Measurements from ENCODE around the gene ARL14EP.
A peak's percentile ranks its signal among the peaks of the same experiment; 100 is the strongest.

ARL14EP gene
- total RNA-seq = 5.0 to 31.2 (median 14.9) reads per million in 17 experiments

DNA sequence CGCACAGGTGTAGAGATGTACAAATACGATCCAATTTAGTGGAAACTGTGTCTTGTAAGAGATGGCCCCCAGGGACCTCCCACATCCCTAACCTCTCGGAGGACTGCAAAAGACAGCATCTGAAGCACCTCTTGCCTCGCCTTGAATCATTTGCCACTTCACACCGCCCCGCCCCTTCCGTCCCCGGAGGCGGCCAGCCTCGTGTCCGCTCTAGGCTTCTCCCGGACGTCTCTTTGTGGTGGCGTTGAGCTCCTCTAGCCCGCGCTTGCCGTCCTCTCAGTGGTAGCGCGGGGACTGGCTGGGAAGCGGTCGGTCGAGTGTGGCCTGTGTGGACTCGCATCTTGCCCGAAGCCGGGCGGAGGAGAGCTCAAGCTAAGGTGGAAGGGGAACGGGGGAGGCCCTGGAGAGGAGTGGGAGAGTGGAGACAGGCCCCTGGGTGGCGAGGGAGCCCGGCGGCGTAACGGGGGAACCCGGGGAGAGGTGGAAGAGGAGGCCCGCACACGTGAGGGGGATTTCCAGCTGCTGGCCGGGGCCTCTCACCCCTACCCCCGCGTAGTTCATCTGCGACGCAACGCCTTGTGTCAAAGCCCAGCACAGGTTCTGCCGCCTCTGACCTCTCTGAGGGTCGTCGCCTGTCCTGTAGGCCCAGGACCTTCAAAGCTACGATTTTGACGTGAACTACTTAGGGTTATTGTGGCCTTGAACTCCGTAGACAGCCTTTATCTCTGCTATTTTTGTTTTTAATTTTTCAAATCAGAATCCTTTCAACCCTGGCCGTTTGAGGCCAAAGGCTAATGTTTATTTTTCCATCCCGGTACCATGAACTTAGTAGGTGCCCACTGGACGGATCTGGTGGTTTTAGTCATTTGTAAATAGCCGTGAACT is at the start of gene ARL14EP:
Gene ARL14EP, plus strand, starts transcription at position 279 of the 885 bp plus-strand sequence. CDS start 7,845 bp downstream, outside the sequence.
- DNase-seq = peak; percentile 94 to 97 (median 96)

- no peak for DNase-seq
These were observed 45.7 kb upstream of the ARL14EP start for GRCh38 chr11:30277176-30277575.

- DNase-seq = no peak
These were observed 43.1 kb upstream of the ARL14EP start for GRCh38 chr11:30279796-30280195.

- DNase-seq = no peak
These were observed 41.2 kb upstream of the ARL14EP start for GRCh38 chr11:30281476-30282288.

DNA sequence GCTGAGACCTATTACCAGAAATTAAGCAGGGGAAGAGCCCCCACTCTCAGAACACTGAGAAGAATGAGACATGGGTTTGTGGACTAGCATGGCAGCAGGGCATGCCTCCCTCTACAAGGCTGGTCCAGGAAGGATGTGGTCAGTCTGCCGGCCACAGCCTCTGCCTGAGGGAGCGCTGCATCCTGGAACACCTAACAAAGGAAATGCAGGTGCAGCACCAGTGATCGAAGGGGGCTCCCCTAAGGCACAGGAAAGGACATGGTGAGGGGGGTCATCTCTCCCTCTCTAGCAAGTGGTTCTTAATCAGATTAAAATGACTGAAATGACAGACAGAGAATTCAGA is 40.6 kb upstream of the ARL14EP start:
- no peak for DNase-seq

GRCh38 chr11:30284836-30285235 is 38.1 kb upstream of the ARL14EP start:
- DNase-seq = no peak

- no peak for DNase-seq
These were observed 37.3 kb upstream of the ARL14EP start for GRCh38 chr11:30285416-30286121.

- DNase-seq = no peak
These were observed 31.6 kb upstream of the ARL14EP start for GRCh38 chr11:30291331-30291730.

GRCh38 chr11:30292545-30292944 is 30.4 kb upstream of the ARL14EP start:
- DNase-seq = no peak

GRCh38 chr11:30295178-30295885 is 27.6 kb upstream of the ARL14EP start:
- no peak for DNase-seq

DNA sequence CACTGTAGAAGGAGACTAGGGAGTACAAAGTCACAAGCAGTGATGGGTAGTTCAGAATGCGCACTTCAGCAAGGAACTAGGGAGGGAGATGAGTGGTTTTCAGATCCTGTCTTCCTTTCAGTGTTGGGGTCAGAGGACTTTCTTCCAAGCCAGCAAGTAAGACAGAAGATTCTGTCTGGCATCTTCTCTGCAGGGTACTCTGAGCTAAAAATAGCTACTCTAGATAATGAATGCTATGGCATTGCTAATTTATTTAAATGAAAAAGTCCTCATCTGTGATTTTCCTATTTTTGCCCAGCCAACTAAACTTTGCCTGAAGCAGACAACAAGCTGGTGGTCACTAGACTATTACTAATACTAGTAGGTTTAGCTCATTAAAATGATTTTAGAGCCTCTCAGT is 18.3 kb upstream of the ARL14EP start:
- DNase-seq = no peak

GRCh38 chr11:30310623-30311022 is 12.3 kb upstream of the ARL14EP start:
- no peak for DNase-seq

DNA sequence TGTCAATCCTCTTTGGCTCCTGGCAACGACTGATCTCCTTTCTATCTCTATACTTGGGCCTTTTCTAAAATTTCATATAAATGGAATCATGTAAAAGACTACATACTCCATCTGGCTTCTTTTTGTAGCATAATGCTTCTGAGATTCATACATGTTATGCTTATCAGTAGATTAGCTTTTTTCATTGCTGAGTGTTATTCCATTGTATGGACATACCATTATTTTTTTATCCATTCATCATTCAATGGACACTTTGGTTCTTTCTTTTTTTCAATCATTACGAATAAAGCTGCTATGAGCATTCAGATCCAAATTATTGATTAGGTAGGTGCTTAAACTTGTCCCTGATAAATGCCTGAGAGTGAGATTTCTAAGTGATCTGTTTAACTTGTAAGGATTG is 11.7 kb upstream of the ARL14EP start:
- no peak for DNase-seq

GRCh38 chr11:30312243-30312642 is 10.7 kb upstream of the ARL14EP start:
- DNase-seq = no peak

GRCh38 chr11:30313580-30313979 is 9.3 kb upstream of the ARL14EP start:
- DNase-seq = no peak

DNA sequence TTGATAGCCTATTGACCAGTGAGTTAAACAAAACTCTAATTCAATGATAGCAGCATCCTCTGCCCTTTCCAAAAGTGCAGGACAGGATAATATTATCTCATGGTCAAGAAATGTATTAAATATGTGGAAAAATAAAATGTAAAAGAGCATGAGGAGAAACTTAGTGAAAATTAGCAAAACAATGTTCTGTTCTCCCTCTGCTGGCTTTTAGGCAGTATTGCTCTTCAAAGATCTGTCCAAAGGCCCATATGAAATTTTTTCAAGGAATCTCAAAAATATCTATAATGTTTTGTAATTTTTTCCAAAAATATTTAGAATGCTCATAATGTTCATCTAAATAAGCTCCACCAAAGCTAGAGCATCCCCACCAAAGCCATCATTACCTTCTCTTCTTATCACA is 8.3 kb upstream of the ARL14EP start:
- peak in 1 of 4 experiments; percentile 9 for DNase-seq

- DNase-seq = no peak
These were observed 6.7 kb upstream of the ARL14EP start for GRCh38 chr11:30316237-30316636.

- DNase-seq = no peak
These were observed 5.9 kb upstream of the ARL14EP start for GRCh38 chr11:30317030-30317429.

GRCh38 chr11:30321321-30321720 is 1.6 kb upstream of the ARL14EP start:
- DNase-seq = no peak

DNA sequence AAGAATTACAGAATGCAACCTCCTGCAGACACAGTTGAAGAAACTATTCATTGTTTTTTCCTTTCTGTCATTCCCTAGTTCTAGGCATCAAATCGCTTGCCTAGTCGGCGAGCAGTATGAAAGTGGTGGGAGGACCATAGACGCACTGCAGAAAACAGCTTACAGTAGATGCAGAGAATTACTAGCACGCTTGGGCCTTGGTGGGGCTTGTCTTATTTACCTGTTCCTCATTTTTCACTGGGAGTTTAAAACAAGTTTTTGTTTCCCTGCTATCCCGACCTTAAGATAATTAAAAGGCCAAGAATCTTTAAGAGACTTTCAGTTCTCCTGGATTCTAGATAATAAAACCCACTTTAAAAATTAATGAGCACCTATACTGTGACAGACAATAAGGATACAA is 713 bp upstream of the ARL14EP start:
- DNase-seq = no peak

GRCh38 chr11:30326114-30326778 is 3.3 kb downstream of the ARL14EP start:
- peak; percentile 52 to 85 (median 68) for DNase-seq

GRCh38 chr11:30326906-30327305 is 4.0 kb downstream of the ARL14EP start:
- DNase-seq = no peak

Data from suppressor macrophage (primary cell).